GM19328 (cell line): ENCODE measurements around the gene OR5H14.
"Not testable (repeated sequence)": the region's sequence is repeated elsewhere in the genome, so short reads cannot be mapped to it uniquely, and the experiment has no call there.

Experiments
- ATAC-seq: cut with Tn5 transposase; IDR thresholded peaks from one replicate; pipeline ENCODE4 v1.9.1; 2021; ENCODE audit warnings: mild to moderate bottlenecking, moderate library complexity; ENCODE audit not compliant: unreplicated experiment

OR5H14 gene

GRCh38 chr3:98196293-98196692, 49.0 kb downstream of the OR5H14 start:
- ATAC-seq, result not testable (repeated sequence)

GRCh38 chr3:98199020-98199419, 51.7 kb downstream of the OR5H14 start:
- no peak for ATAC-seq
